Liver (tissue), 9 donors: ENCODE measurements around the gene CSRNP2. TPM values are rescaled to one million over a fixed set of nuclear protein-coding genes. Genes with fewer than 3 reads are reported as not detected.

Experiments
- DNase-seq: peaks from one replicate; pipeline ENCODE4 v3.0.0-alpha.2; 2017; ENCODE audit warnings: low spot score
- H3K27ac ChIP-seq, 2 donors: one replicate each; pipeline ENCODE4 v1.7.0; 2013; ENCODE audit warnings: inconsistent platforms in 2 of 2, low read length in 2 of 2, control low read depth in 1 of 2, low read depth in 1 of 2, mild to moderate bottlenecking in 1 of 2
- H3K27me3 ChIP-seq, 4 donors: one replicate each; pipeline versions ENCODE4 v1.6.1 to v1.7.0; 2013; ENCODE audit warnings: low read length in 3 of 4, inconsistent platforms in 1 of 4, mild to moderate bottlenecking in 1 of 4, moderate library complexity in 1 of 4; ENCODE audit not compliant: control insufficient read depth in 4 of 4, insufficient read depth in 4 of 4
- H3K36me3 ChIP-seq, 4 donors: one replicate each; pipeline versions ENCODE4 v1.6.1 to v1.7.0; 2013; ENCODE audit warnings: low read length in 3 of 4, mild to moderate bottlenecking in 3 of 4, low read depth in 1 of 4, moderate library complexity in 1 of 4; ENCODE audit not compliant: control insufficient read depth in 4 of 4, insufficient read depth in 3 of 4
- H3K4me1 ChIP-seq, 4 donors: one replicate each; pipeline versions ENCODE4 v1.6.1 to v1.7.0; 2013; ENCODE audit warnings: low read length in 3 of 4, mild to moderate bottlenecking in 3 of 4, moderate library complexity in 1 of 4; ENCODE audit not compliant: control insufficient read depth in 4 of 4, insufficient read depth in 4 of 4
- H3K4me3 ChIP-seq, 3 donors: one replicate each; pipeline versions ENCODE4 v1.6.1 to v1.7.0; 2013; ENCODE audit warnings: low read length in 3 of 3, control low read depth in 1 of 3, low read depth in 1 of 3, mild to moderate bottlenecking in 1 of 3
- H3K9ac ChIP-seq, 2 donors: one replicate each; pipeline ENCODE4 v1.7.0; 2013; ENCODE audit warnings: low read length in 2 of 2, mild to moderate bottlenecking in 2 of 2, moderate library complexity in 2 of 2, control low read depth in 1 of 2, low read depth in 1 of 2
- H3K9me3 ChIP-seq, 4 donors: one replicate each; pipeline versions ENCODE4 v1.6.1 to v1.7.0; 2013; ENCODE audit warnings: low read length in 3 of 4; ENCODE audit not compliant: control insufficient read depth in 4 of 4
- ATF3 ChIP-seq: IDR thresholded peaks from 2 replicates; pipeline ENCODE4 v1.6.1; 2016; ENCODE audit warnings: antibody characterized with exemption
- CTCF ChIP-seq: fragments of 150-350 bp; IDR thresholded peaks from 2 replicates; pipeline ENCODE4 v1.5.1; 2017; ENCODE audit warnings: improper control_type of control experiment, low read depth, low read length; ENCODE audit not compliant: missing input control
- FOXA1 ChIP-seq: IDR thresholded peaks from 2 replicates; pipeline ENCODE4 v1.6.1; 2016; ENCODE audit warnings: antibody characterized with exemption
- JUND ChIP-seq, 2 donors: IDR thresholded peaks; 2 replicates each; pipeline ENCODE4 v1.6.1; 2016; ENCODE audit warnings: antibody characterized with exemption in 2 of 2
- REST ChIP-seq: IDR thresholded peaks from 2 replicates; pipeline ENCODE4 v1.6.1; 2016; ENCODE audit warnings: antibody characterized with exemption, mild to moderate bottlenecking
- SP1 ChIP-seq: IDR thresholded peaks from 2 replicates; pipeline ENCODE4 v1.6.1; 2018; ENCODE audit warnings: antibody characterized with exemption, mild to moderate bottlenecking
- YY1 ChIP-seq: IDR thresholded peaks from 2 replicates; pipeline ENCODE4 v1.6.1; 2016; ENCODE audit warnings: antibody characterized with exemption, mild to moderate bottlenecking
- ZBTB33 ChIP-seq: IDR thresholded peaks from 2 replicates; pipeline ENCODE4 v1.6.1; 2016; ENCODE audit warnings: antibody characterized with exemption
- WGBS: extraction: QIAGEN DNeasy Blood & Tissue Kit; methylation state at CpG from one replicate; pipeline ENCODE4 v1.1.7; 2013; 5-methylcytosine and 5-hydroxymethylcytosine counted together
- polyA plus RNA-seq, 2 donors: library from polyadenylated mRNA; stranded (reverse) in 1 of 2; unstranded in 1 of 2; fragments of 200-250 nt in 1 of 2; fragments of >200 nt in 1 of 2; fragmentation: Nextera tagmentation in 1 of 2; extraction: Ambion mirVana in 1 of 2; gene quantifications; one replicate each; pipeline versions ENCODE4 v1.2.1 to v1.2.3, GENCODE V29; 2013 to 2015
- total RNA-seq, 2 donors: library from RNA; depleted of rRNA; stranded (reverse); fragments of >200 nt; gene quantifications; one replicate each; pipeline ENCODE4 v1.2.3, GENCODE V29; 2014
- donor health status: healthy.
- donor health status: healthy.
- donor health status: healthy.
- donor health status: healthy.
- donor health status: healthy.

CSRNP2 gene
- total and polyA plus RNA-seq, 4 donors: 2.0 to 8.4 (median 3.9) TPM

GRCh38 chr12:51082561-51083125 is 753 bp downstream of the CSRNP2 start:
- 9% methylated on average over 18 of the region's 18 CpGs for WGBS
- peak overlapping the region; percentile 73 to 89 (median 79) for H3K4me3 ChIP-seq
- DNase-seq: no peak
- no peaks in the 10 kb centered on the region for H3K36me3 ChIP-seq
- peak overlapping the region; percentile 3 to 51 for H3K9ac ChIP-seq
- no peak for TF ChIP-seq CTCF
- TF ChIP-seq ATF3: no peak
- TF ChIP-seq SP1: no peak
- no peak for TF ChIP-seq YY1
- H3K4me1 ChIP-seq: peaks cover 1 to 13% (median 11%) of the 10 kb centered on the region in 4 donors
- peak overlapping the region; percentile 58 to 82 for H3K27ac ChIP-seq
- no peaks in the 10 kb centered on the region for H3K9me3 ChIP-seq
- no peaks in the 10 kb centered on the region for H3K27me3 ChIP-seq

GRCh38 chr12:51081421-51081820 is 2.0 kb downstream of the CSRNP2 start:
- TF ChIP-seq CTCF (no peak), REST (no peak), ATF3 (no peak), JUND (IDR thresholded peaks at IDR 0.05) (no peak), FOXA1 (no peak), ZBTB33 (no peak)

More at GRCh38 chr12:51081421-51081820, 2.0 kb downstream of the CSRNP2 start:
- Histone ChIP-seq H3K4me1 (peaks cover 1 to 13% (median 11%) of the 10 kb centered on the region in 4 donors), H3K36me3 (no peaks in the 10 kb centered on the region), H3K9me3 (no peaks in the 10 kb centered on the region), H3K9ac (no peak overlapping the region), H3K4me3 (no peak overlapping the region), H3K27ac (no peak overlapping the region), H3K27me3 (no peaks in the 10 kb centered on the region)
- 91% methylated on average over 1 of the region's 1 CpG for WGBS
- no peak for DNase-seq
